Measurements from ENCODE around the gene ASNSD1. TPM values are rescaled to one million over a fixed set of nuclear protein-coding genes. Genes with fewer than 3 reads are reported as not detected.

The ASNSD1 gene
- total and polyA plus RNA-seq, 9 of the 15 experiments (the other 6 are each of a cell fraction or from before 2014, with no cell fraction given), result 23.9 to 56.4 (median 38.3) TPM

DNA sequence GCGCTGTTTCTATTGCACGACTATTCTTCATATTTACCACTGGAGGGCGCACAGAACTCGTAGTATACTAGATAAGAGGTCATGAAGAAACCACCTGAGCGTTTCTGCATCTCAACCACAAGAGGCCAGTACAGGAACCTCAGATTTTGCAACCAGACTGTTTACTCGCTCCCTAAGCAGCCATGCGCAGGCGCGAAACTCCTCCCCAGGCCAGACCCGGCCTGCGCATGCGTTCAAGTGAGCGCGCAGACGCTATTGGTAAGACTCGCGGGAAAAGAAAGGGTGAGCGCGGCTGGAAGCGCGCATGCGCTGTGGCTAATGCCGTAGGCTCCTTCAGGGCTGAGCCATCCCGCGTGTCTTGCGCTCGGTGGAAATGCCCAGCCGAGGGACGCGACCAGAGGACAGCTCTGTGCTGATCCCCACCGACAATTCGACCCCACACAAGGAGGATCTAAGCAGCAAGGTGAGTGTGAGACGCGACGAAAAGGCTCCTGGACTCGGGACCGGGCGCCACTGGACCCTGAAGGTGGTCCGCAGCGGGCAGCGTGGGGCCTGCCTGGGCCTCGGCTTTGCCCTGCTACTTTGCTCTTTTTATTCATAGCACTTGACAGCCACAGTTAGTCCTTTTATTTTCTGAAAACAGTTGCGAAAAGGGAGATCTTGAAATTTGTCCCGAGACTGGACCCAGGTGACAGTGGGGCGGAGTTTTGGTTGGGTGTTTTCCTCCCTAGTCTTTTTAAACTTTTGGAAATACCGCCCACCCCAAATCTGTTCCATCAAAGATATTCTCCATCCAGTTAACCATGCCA, at the start of gene ASNSD1 (continued):
- TF ChIP-seq ESRRB (CRISPR knock-in tag; IDR thresholded peaks at IDR 0.05; ENCODE audit: borderline replicate concordance) (no peak), SRSF9 (IDR thresholded peaks at IDR 0.05; ENCODE audit: borderline replicate concordance, low read depth, low read length) (no peak), PTBP1 (IDR thresholded peaks at IDR 0.05; ENCODE audit: low read depth, low read length) (no peak), ZFX (CRISPR knock-in tag; IDR thresholded peaks at IDR 0.05) (peak; percentile 87), POLR3G (IDR thresholded peaks at IDR 0.05; ENCODE audit: extremely low read depth, insufficient read length, insufficient replicate concordance) (no peak), HNRNPL (IDR thresholded peaks at IDR 0.05; ENCODE audit: low read depth, low read length) (no peak), POLR2B (IDR thresholded peaks at IDR 0.05; ENCODE audit: low read depth, partially characterized antibody) (peak; percentile 91), NBN (IDR thresholded peaks at IDR 0.05; ENCODE audit: low read depth) (no peak), TFAM (CRISPR knock-in tag; conservative IDR thresholded peaks at IDR 0.05) (no peak), NRF1 (conservative IDR thresholded peaks at IDR 0.05 in 1 of 2, IDR thresholded peaks at IDR 0.05 in 1 of 2) (peak; percentile 99), YBX1 (IDR thresholded peaks at IDR 0.05) (no peak), HMGN3 (IDR thresholded peaks at IDR 0.05; ENCODE audit: borderline replicate concordance, extremely low read depth, insufficient read length, low read depth, low read length) (no peak), YY1 (IDR thresholded peaks at IDR 0.05; ENCODE audit: borderline replicate concordance in 1 of 3, control insufficient read depth in 1 of 3, extremely low read depth in 1 of 3, insufficient read depth in 3 of 3, insufficient read length in 1 of 3, insufficient replicate concordance in 2 of 3, low read depth in 1 of 3, low read length in 2 of 3) (peak in 1 of 3 experiments; percentile 62), RBM14 (IDR thresholded peaks at IDR 0.05; ENCODE audit: borderline replicate concordance, insufficient read depth, low read depth, low read length) (no peak)
- TF ChIP-seq, protein P1, sequence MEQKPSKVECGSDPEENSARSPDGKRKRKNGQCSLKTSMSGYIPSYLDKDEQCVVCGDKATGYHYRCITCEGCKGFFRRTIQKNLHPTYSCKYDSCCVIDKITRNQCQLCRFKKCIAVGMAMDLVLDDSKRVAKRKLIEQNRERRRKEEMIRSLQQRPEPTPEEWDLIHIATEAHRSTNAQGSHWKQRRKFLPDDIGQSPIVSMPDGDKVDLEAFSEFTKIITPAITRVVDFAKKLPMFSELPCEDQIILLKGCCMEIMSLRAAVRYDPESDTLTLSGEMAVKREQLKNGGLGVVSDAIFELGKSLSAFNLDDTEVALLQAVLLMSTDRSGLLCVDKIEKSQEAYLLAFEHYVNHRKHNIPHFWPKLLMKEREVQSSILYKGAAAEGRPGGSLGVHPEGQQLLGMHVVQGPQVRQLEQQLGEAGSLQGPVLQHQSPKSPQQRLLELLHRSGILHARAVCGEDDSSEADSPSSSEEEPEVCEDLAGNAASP (IDR thresholded peaks at IDR 0.05), result no peak
- TF ChIP-seq, protein P2, sequence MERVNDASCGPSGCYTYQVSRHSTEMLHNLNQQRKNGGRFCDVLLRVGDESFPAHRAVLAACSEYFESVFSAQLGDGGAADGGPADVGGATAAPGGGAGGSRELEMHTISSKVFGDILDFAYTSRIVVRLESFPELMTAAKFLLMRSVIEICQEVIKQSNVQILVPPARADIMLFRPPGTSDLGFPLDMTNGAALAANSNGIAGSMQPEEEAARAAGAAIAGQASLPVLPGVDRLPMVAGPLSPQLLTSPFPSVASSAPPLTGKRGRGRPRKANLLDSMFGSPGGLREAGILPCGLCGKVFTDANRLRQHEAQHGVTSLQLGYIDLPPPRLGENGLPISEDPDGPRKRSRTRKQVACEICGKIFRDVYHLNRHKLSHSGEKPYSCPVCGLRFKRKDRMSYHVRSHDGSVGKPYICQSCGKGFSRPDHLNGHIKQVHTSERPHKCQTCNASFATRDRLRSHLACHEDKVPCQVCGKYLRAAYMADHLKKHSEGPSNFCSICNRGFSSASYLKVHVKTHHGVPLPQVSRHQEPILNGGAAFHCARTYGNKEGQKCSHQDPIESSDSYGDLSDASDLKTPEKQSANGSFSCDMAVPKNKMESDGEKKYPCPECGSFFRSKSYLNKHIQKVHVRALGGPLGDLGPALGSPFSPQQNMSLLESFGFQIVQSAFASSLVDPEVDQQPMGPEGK (CRISPR knock-in tag; IDR thresholded peaks at IDR 0.05; ENCODE audit: borderline replicate concordance), result no peak
- TF ChIP-seq, protein P3, sequence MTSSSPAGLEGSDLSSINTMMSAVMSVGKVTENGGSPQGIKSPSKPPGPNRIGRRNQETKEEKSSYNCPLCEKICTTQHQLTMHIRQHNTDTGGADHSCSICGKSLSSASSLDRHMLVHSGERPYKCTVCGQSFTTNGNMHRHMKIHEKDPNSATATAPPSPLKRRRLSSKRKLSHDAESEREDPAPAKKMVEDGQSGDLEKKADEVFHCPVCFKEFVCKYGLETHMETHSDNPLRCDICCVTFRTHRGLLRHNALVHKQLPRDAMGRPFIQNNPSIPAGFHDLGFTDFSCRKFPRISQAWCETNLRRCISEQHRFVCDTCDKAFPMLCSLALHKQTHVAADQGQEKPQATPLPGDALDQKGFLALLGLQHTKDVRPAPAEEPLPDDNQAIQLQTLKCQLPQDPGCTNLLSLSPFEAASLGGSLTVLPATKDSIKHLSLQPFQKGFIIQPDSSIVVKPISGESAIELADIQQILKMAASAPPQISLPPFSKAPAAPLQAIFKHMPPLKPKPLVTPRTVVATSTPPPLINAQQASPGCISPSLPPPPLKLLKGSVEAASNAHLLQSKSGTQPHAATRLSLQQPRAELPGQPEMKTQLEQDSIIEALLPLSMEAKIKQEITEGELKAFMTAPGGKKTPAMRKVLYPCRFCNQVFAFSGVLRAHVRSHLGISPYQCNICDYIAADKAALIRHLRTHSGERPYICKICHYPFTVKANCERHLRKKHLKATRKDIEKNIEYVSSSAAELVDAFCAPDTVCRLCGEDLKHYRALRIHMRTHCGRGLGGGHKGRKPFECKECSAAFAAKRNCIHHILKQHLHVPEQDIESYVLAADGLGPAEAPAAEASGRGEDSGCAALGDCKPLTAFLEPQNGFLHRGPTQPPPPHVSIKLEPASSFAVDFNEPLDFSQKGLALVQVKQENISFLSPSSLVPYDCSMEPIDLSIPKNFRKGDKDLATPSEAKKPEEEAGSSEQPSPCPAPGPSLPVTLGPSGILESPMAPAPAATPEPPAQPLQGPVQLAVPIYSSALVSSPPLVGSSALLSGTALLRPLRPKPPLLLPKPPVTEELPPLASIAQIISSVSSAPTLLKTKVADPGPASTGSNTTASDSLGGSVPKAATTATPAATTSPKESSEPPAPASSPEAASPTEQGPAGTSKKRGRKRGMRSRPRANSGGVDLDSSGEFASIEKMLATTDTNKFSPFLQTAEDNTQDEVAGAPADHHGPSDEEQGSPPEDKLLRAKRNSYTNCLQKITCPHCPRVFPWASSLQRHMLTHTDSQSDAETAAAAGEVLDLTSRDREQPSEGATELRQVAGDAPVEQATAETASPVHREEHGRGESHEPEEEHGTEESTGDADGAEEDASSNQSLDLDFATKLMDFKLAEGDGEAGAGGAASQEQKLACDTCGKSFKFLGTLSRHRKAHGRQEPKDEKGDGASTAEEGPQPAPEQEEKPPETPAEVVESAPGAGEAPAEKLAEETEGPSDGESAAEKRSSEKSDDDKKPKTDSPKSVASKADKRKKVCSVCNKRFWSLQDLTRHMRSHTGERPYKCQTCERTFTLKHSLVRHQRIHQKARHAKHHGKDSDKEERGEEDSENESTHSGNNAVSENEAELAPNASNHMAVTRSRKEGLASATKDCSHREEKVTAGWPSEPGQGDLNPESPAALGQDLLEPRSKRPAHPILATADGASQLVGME (CRISPR knock-in tag; IDR thresholded peaks at IDR 0.05), result no peak
